MV-4-11 (cell line): Measurements from ENCODE around the gene KREMEN1.

Source experiments
- DNase-seq: peaks from one replicate; lab custom pipeline; 2025; lab: John Stamatoyannopoulos, UW

KREMEN1 gene

GRCh38 chr22:29152045-29152953 is 79.5 kb downstream of the KREMEN1 start:
- DNase-seq, result peak; percentile 51

- DNase-seq, result peak; percentile 79
Observed at GRCh38 chr22:29152954-29153719, 80.3 kb downstream of the KREMEN1 start.

GRCh38 chr22:29154364-29155048 is 81.7 kb downstream of the KREMEN1 start:
- peak; percentile 28 for DNase-seq

- DNase-seq, result no peak
Observed at GRCh38 chr22:29155966-29156365, 83.1 kb downstream of the KREMEN1 start.

GRCh38 chr22:29156507-29156906 is 83.7 kb downstream of the KREMEN1 start:
- no peak for DNase-seq

GRCh38 chr22:29157759-29158535 is 85.1 kb downstream of the KREMEN1 start:
- no peak for DNase-seq

- DNase-seq, result peak; percentile 33
Observed at GRCh38 chr22:29158546-29158945, 85.7 kb downstream of the KREMEN1 start.

- no peak for DNase-seq
Observed at GRCh38 chr22:29163808-29164207, 91.0 kb downstream of the KREMEN1 start.

- no peak for DNase-seq
Observed at GRCh38 chr22:29165321-29166060, 92.7 kb downstream of the KREMEN1 start.

GRCh38 chr22:29166180-29166579 is 93.3 kb downstream of the KREMEN1 start:
- peak; percentile 39 for DNase-seq

- peak; percentile 99 for DNase-seq
Observed at GRCh38 chr22:29167032-29167911, 94.4 kb downstream of the KREMEN1 start.

- no peak for DNase-seq
Observed at GRCh38 chr22:29171721-29172120, 98.9 kb downstream of the KREMEN1 start.

- DNase-seq, result no peak
Observed at GRCh38 chr22:29172216-29172615, 99.4 kb downstream of the KREMEN1 start.

GRCh38 chr22:29175312-29175835 is 102.5 kb downstream of the KREMEN1 start:
- no peak for DNase-seq

- DNase-seq, result no peak
Observed at GRCh38 chr22:29183971-29184848, 111.4 kb downstream of the KREMEN1 start.

GRCh38 chr22:29184849-29185490 is 112.1 kb downstream of the KREMEN1 start:
- no peak for DNase-seq

GRCh38 chr22:29186302-29186701 is 113.5 kb downstream of the KREMEN1 start:
- DNase-seq, result no peak

- DNase-seq, result no peak
Observed at GRCh38 chr22:29187831-29188230, 115.0 kb downstream of the KREMEN1 start.
